Hepatocyte (in vitro differentiated cells): ENCODE measurements around the gene BCL2L1. TPM values are rescaled to one million over a fixed set of nuclear protein-coding genes. Genes with fewer than 3 reads are reported as not detected.

Source experiments
- DNase-seq: peaks from one replicate; pipeline ENCODE4 v3.0.0-alpha.2; 2016; ENCODE audit warnings: low spot score
- H2AFZ ChIP-seq: fragments of 200-600 bp; sonication (generic); 2 replicates; pipeline ENCODE4 v1.6.0; 2016; ENCODE audit warnings: antibody characterized with exemption, mild to moderate bottlenecking
- H3K27ac ChIP-seq: fragments of 200-600 bp; sonication (generic); 2 replicates; pipeline ENCODE4 v1.5.1; 2016; ENCODE audit warnings: mild to moderate bottlenecking
- H3K27me3 ChIP-seq: fragments of 200-600 bp; sonication (generic); 2 replicates; pipeline ENCODE4 v1.6.1; 2016
- H3K36me3 ChIP-seq: fragments of 200-600 bp; sonication (generic); replicated peaks from 2 replicates; pipeline ENCODE4 v1.5.1; 2016; ENCODE audit warnings: low read depth; ENCODE audit not compliant: insufficient read depth
- H3K4me1 ChIP-seq: fragments of 200-600 bp; sonication (generic); 2 replicates; pipeline ENCODE4 v1.5.1; 2016; ENCODE audit warnings: mild to moderate bottlenecking, moderate library complexity; ENCODE audit not compliant: insufficient read depth
- H3K4me2 ChIP-seq: fragments of 200-600 bp; sonication (generic); 2 replicates; pipeline ENCODE4 v1.6.0; 2016
- H3K4me3 ChIP-seq: fragments of 200-600 bp; sonication (generic); 2 replicates; pipeline ENCODE4 v1.5.1; 2016; ENCODE audit warnings: mild to moderate bottlenecking
- H3K79me2 ChIP-seq: fragments of 200-600 bp; sonication (generic); 2 replicates; pipeline ENCODE4 v1.6.0; 2017; ENCODE audit warnings: mild to moderate bottlenecking
- H3K9me2 ChIP-seq: fragments of 200-600 bp; sonication (generic); replicated peaks from 2 replicates; pipeline ENCODE4 v1.6.0; 2017; ENCODE audit warnings: mild to moderate bottlenecking; ENCODE audit not compliant: insufficient read depth
- H3K9me3 ChIP-seq: fragments of 200-600 bp; sonication (generic); 2 replicates; pipeline ENCODE4 v1.5.1; 2016; ENCODE audit warnings: low read depth, mild to moderate bottlenecking
- H4K20me1 ChIP-seq: fragments of 200-600 bp; sonication (generic); 2 replicates; pipeline ENCODE4 v1.6.0; 2016; ENCODE audit warnings: mild to moderate bottlenecking; ENCODE audit not compliant: insufficient read depth, poor library complexity, severe bottlenecking
- EZH2 ChIP-seq: fragments of 200-600 bp; sonication (generic); IDR thresholded peaks from 2 replicates; pipeline ENCODE4 v1.6.1; 2016; ENCODE audit warnings: antibody characterized with exemption, mild to moderate bottlenecking, borderline replicate concordance
- EZH2phosphoT487 ChIP-seq: fragments of 200-600 bp; sonication (generic); IDR thresholded peaks from one replicate; pipeline ENCODE4 v1.6.1; 2018; ENCODE audit warnings: antibody characterized with exemption, mild to moderate bottlenecking, low read depth, moderate library complexity; ENCODE audit not compliant: unreplicated experiment, severe bottlenecking
- WGBS: methylation state at CpG from one replicate; pipeline ENCODE4 v1.1.6; 2016; ENCODE audit warnings: low lambda C conversion rate; ENCODE audit errors: missing lambda C conversion rate; 5-methylcytosine and 5-hydroxymethylcytosine counted together
- polyA plus RNA-seq: library from polyadenylated mRNA; unstranded; fragments of >200 nt; fragmentation: Nextera tagmentation; extraction: Ambion mirVana; gene quantifications from 2 replicates; pipeline ENCODE4 v1.2.1, GENCODE V29; 2016
- total RNA-seq: library from RNA; depleted of rRNA; stranded (reverse); fragments of >200 nt; gene quantifications from 2 replicates; pipeline ENCODE4 v1.2.3, GENCODE V29; 2014
- TF ChIP-seq, protein P1 (sequence below): fragments of 200-600 bp; sonication (generic); IDR thresholded peaks from 2 replicates; pipeline ENCODE4 v1.5.1; 2016; ENCODE audit warnings: antibody characterized with exemption, mild to moderate bottlenecking; ENCODE audit not compliant: poor library complexity

The BCL2L1 gene
- total and polyA plus RNA-seq, 2 experiments from 2014 or later: 104 to 139 TPM

DNA sequence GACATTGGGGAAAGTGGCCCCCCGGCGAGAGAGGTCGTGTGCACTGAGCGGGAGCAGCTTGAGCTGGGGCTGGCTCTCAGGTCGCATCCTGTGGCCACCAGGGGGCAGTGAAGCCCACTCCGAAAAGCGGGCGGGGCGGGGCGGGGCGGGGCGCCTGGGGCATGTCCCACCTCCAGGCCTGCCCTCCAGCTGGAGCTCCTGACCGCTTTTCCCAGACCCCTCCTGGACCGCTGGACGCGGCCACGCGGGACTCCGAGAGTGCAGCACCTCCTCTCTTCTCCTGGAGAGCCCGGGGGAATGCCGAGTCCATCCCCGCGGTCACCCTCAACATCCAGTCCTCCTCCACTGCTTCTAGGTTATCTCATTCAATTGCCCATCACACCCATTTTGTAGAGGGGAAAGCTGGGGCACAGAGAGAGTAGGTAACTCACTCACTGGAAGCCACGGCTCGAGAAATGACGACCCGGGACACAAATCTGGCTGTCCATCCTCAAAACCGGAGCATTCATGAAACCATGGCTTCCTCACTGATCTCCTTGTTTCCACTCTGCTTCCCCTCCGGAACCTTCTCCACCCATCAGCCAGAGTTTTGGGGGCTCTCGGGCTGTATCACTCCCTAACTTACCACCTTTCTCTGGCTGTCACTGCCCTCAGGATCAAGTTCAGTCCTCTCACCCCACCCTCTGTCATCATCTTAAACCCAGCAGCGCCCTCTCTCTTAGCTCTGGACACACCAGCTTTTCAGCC lies 60.9 kb downstream of the BCL2L1 start:
- Histone ChIP-seq H3K4me2 (peak overlapping the region; percentile 89), H4K20me1 (peaks cover 5% of the 10 kb centered on the region), H3K9me3 (no peaks in the 10 kb centered on the region), H3K36me3 (no peaks in the 10 kb centered on the region), H3K9me2 (no peaks in the 10 kb centered on the region), H3K27me3 (no peaks in the 10 kb centered on the region), H3K4me3 (peak overlapping the region; percentile 23), H3K4me1 (peaks cover 40% of the 10 kb centered on the region), H3K27ac (peak overlapping the region; percentile 42), H3K79me2 (peaks cover 19% of the 10 kb centered on the region), H2AFZ (peak overlapping the region; percentile 43)
- TF ChIP-seq, protein P1, sequence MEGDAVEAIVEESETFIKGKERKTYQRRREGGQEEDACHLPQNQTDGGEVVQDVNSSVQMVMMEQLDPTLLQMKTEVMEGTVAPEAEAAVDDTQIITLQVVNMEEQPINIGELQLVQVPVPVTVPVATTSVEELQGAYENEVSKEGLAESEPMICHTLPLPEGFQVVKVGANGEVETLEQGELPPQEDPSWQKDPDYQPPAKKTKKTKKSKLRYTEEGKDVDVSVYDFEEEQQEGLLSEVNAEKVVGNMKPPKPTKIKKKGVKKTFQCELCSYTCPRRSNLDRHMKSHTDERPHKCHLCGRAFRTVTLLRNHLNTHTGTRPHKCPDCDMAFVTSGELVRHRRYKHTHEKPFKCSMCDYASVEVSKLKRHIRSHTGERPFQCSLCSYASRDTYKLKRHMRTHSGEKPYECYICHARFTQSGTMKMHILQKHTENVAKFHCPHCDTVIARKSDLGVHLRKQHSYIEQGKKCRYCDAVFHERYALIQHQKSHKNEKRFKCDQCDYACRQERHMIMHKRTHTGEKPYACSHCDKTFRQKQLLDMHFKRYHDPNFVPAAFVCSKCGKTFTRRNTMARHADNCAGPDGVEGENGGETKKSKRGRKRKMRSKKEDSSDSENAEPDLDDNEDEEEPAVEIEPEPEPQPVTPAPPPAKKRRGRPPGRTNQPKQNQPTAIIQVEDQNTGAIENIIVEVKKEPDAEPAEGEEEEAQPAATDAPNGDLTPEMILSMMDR: peak; percentile 91
- TF ChIP-seq EZH2: no peak
- 11% methylated on average over 31 of the region's 31 CpGs for WGBS
- peak; percentile 92 for DNase-seq

DNA sequence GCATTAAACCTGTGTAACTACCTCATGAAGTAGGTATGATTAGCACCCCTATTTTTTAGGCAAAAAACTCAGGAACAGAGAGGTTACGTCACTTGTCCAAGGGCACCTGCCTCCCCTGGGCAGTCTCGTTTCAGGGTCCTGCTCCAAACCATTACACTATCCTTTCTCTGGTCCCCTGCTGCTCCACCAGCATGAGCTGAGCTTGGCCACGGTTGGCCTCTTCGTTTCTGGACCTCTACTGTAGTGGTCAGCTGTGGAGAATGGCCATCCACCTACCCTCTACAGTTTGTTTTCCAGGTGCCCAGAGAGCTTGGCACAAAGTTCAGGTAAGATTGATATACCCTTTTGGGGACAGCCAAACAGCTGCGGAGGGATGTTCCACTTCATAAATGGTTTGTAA lies 68.1 kb downstream of the BCL2L1 start:
- TF ChIP-seq EZH2 (no peak), EZH2phosphoT487 (no peak)
- TF ChIP-seq, protein P1: no peak
- DNase-seq: no peak
- H3K4me2 ChIP-seq: no peak overlapping the region
- H2AFZ ChIP-seq: no peak overlapping the region
- H3K9me3 ChIP-seq: no peaks in the 10 kb centered on the region
- no peak overlapping the region for H3K4me3 ChIP-seq
- no peaks in the 10 kb centered on the region for H3K36me3 ChIP-seq
- H3K79me2 ChIP-seq: no peaks in the 10 kb centered on the region
- H4K20me1 ChIP-seq: no peaks in the 10 kb centered on the region
- H3K4me1 ChIP-seq: no peaks in the 10 kb centered on the region
- H3K27ac ChIP-seq: no peak overlapping the region
- no peaks in the 10 kb centered on the region for H3K9me2 ChIP-seq
- no peaks in the 10 kb centered on the region for H3K27me3 ChIP-seq
- WGBS: 86% methylated on average over 5 of the region's 5 CpGs

DNA sequence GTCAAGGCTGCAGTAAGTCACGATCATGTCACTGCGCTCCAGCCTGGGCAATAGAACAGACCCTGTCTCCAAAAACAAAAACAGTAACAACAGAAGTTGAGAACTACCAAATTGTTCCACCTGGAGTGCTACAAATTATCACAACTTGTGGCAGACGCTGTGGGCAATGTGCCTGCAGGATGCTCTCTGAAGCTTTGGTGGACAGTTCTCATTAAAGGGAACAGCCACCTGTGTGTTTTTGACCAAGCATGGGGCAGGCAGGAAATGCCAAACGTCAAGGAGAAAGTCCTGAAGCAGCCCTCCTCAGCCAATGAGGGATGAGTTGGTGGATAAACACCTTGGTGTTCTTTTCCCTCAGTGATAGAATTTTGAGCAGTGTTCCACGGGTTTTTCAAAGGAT lies 69.1 kb downstream of the BCL2L1 start:
- Histone ChIP-seq H3K4me1 (no peaks in the 10 kb centered on the region), H4K20me1 (no peaks in the 10 kb centered on the region), H3K9me2 (no peaks in the 10 kb centered on the region), H3K36me3 (no peaks in the 10 kb centered on the region), H2AFZ (no peak overlapping the region), H3K27me3 (no peaks in the 10 kb centered on the region), H3K9me3 (no peaks in the 10 kb centered on the region), H3K27ac (peak overlapping the region; percentile 65), H3K79me2 (no peaks in the 10 kb centered on the region), H3K4me3 (no peak overlapping the region), H3K4me2 (no peak overlapping the region)
- WGBS: 67% methylated on average over 5 of the region's 5 CpGs
- TF ChIP-seq EZH2phosphoT487 (no peak), EZH2 (no peak)
- TF ChIP-seq, protein P1: no peak
- DNase-seq: no peak
